Fibroblast of lung (primary cell): ENCODE data around the gene PHC1.

Experiments
- EZH2 ChIP-seq: IDR thresholded peaks from 2 replicates; pipeline ENCODE4 v1.5.1; 2012; ENCODE audit warnings: low read length, control low read depth, mild to moderate bottlenecking; ENCODE audit errors: missing control alignments
- TF ChIP-seq, protein P1 (sequence below), 2 donors: IDR thresholded peaks in 1 of 2; conservative IDR thresholded peaks in 1 of 2; 1 replicate in 1 of 2; 2 replicates in 1 of 2; pipeline ENCODE4 v1.5.1; 2011 to 2012; ENCODE audit warnings: low read length in 2 of 2, control low read depth in 1 of 2, inconsistent platforms in 1 of 2, low read depth in 1 of 2, mild to moderate bottlenecking in 1 of 2

DNA sequence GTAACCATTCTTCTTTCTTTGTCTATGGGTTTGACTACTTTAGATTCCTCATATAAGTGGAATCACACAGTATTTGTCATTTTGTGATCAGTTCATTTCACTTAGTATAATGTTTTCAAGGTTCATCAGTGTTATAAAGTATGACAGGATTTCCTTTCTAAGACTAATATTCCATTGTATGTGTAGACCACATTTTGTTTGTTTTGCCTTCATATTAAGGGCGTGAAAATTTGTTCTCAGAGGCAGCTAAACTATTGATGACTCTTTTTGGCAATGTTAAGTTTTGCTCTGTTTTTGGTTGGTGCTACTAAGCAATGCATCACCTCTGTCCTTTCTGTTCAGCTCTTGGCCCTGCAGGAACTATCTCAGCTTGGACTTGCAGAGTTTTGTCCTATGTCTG, 73.4 kb downstream of the PHC1 start:
- TF ChIP-seq, protein P1, sequence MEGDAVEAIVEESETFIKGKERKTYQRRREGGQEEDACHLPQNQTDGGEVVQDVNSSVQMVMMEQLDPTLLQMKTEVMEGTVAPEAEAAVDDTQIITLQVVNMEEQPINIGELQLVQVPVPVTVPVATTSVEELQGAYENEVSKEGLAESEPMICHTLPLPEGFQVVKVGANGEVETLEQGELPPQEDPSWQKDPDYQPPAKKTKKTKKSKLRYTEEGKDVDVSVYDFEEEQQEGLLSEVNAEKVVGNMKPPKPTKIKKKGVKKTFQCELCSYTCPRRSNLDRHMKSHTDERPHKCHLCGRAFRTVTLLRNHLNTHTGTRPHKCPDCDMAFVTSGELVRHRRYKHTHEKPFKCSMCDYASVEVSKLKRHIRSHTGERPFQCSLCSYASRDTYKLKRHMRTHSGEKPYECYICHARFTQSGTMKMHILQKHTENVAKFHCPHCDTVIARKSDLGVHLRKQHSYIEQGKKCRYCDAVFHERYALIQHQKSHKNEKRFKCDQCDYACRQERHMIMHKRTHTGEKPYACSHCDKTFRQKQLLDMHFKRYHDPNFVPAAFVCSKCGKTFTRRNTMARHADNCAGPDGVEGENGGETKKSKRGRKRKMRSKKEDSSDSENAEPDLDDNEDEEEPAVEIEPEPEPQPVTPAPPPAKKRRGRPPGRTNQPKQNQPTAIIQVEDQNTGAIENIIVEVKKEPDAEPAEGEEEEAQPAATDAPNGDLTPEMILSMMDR (conservative IDR thresholded peaks at IDR 0.05 in 1 of 2, IDR thresholded peaks at IDR 0.05 in 1 of 2; ENCODE audit: low read depth in 1 of 2, low read length in 2 of 2), result no peak
- no peak for TF ChIP-seq EZH2
